DOHH2 (cell line): Measurements from ENCODE around the gene UBAC2.

ENCODE experiments used
- H3F3A ChIP-seq: fragments of 200-600 bp; sonication (generic), shearing (Covaris generic); 2 replicates; pipeline ENCODE4 v1.6.0; 2016; ENCODE audit warnings: antibody characterized with exemption, mild to moderate bottlenecking; ENCODE audit not compliant: control insufficient read depth, insufficient read depth
- H3K27ac ChIP-seq: fragments of 200-600 bp; sonication (generic); 2 replicates; pipeline ENCODE4 v1.5.1; 2014; ENCODE audit warnings: low read depth, mild to moderate bottlenecking, low read length, moderate library complexity
- H3K27me3 ChIP-seq: fragments of 200-600 bp; sonication (generic); 2 replicates; pipeline ENCODE4 v1.6.1; 2014; ENCODE audit warnings: mild to moderate bottlenecking, low read length, mixed read lengths; ENCODE audit not compliant: control insufficient read depth
- H3K36me3 ChIP-seq: fragments of 200-600 bp; sonication (generic); 2 replicates; pipeline ENCODE4 v1.6.1; 2014; ENCODE audit warnings: mild to moderate bottlenecking, low read length, moderate library complexity, mixed read lengths; ENCODE audit not compliant: control insufficient read depth
- H3K4me1 ChIP-seq: fragments of 200-600 bp; sonication (generic); 2 replicates; pipeline ENCODE4 v1.6.1; 2014; ENCODE audit warnings: mild to moderate bottlenecking, low read length, mixed read lengths; ENCODE audit not compliant: control insufficient read depth
- H3K4me2 ChIP-seq: fragments of 200-600 bp; sonication (generic); 2 replicates; pipeline ENCODE4 v1.6.0; 2014; ENCODE audit warnings: mild to moderate bottlenecking, low read length, moderate library complexity
- H3K4me3 ChIP-seq: fragments of 200-600 bp; sonication (generic); 2 replicates; pipeline ENCODE4 v1.5.1; 2014; ENCODE audit warnings: mild to moderate bottlenecking, low read length, mixed read lengths
- H3K79me2 ChIP-seq: fragments of 200-600 bp; sonication (generic); 2 replicates; pipeline ENCODE4 v1.6.1; 2014; ENCODE audit warnings: mild to moderate bottlenecking, low read length, mixed read lengths; ENCODE audit not compliant: control insufficient read depth
- H3K9me2 ChIP-seq: fragments of 200-600 bp; sonication (generic); replicated peaks from 2 replicates; pipeline ENCODE4 v1.6.1; 2014; ENCODE audit warnings: mild to moderate bottlenecking, low read length, mixed read lengths; ENCODE audit not compliant: control insufficient read depth
- H3K9me3 ChIP-seq: fragments of 200-600 bp; sonication (generic); 2 replicates; pipeline ENCODE4 v1.6.1; 2014; ENCODE audit warnings: antibody characterized with exemption, low read length, mixed read lengths; ENCODE audit not compliant: control insufficient read depth, insufficient read depth
- H4K20me1 ChIP-seq: fragments of 200-600 bp; sonication (generic); 2 replicates; pipeline ENCODE4 v1.6.0; 2014; ENCODE audit warnings: low read depth, mild to moderate bottlenecking, antibody characterized with exemption, low read length, moderate library complexity; ENCODE audit not compliant: control insufficient read depth, insufficient read depth
- EZH2phosphoT487 ChIP-seq: fragments of 200-600 bp; sonication (generic); IDR thresholded peaks from 2 replicates; pipeline ENCODE4 v1.6.1; 2017; ENCODE audit warnings: borderline replicate concordance, mild to moderate bottlenecking, antibody characterized with exemption, low read length, moderate library complexity, mixed read lengths
- TF ChIP-seq, protein P1 (sequence below): fragments of 200-600 bp; sonication (generic); IDR thresholded peaks from one replicate; pipeline ENCODE4 v1.5.1; 2014; ENCODE audit warnings: antibody characterized with exemption, mild to moderate bottlenecking, low read depth, low read length; ENCODE audit not compliant: poor library complexity, severe bottlenecking

UBAC2 gene

DNA sequence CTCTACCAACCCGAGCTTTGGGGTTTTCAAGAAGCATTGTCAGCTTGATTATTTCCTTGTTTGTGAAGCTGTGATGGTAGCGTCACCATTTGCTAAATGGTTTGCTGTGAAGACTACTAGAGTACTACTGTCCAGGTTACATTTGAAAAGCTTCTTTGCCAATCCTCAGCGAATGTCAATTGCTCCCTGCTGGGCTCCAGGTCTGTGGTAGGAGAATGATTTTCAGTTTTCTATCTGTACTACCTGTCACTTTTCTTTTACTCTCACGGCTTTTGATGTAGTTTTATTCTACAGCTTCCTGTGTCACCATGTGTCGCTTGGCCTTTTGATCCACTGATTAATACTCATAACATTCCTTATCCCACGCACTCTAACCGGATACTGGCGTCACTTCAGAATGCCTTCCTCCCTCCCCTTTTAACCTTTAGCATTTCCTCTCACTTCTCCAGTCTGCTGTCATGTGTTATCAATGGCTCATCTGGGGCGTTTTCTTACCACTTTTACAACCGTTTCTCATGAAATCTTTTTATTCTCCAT, 114.1 kb downstream of the UBAC2 start:
- no peak overlapping the region for H3K4me3 ChIP-seq
- no peaks in the 10 kb centered on the region for H3K79me2 ChIP-seq
- peaks cover 5% of the 10 kb centered on the region for H3K36me3 ChIP-seq

DNA sequence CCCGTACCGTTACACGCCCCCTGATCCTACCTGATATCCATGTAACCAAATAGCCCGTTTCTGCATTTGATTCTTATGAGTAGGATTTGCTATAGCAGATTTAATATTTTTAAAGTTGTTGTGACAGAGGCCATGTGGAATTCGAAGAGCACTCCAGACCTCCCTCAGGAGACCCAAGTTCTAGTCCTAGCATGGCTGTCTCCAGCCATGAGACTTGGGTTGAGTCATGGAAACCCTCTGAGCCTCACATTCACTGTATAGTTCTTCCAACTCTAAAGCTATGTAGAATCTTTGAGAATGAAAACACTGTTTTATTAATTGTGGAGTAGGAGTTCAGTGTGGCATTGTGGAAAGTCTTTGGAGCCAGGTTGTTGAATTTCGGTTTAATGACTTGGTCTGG, 114.5 kb downstream of the UBAC2 start:
- H3K4me1 ChIP-seq, result peaks cover 9% of the 10 kb centered on the region

More for the DNA sequence above, 114.1 kb downstream of the UBAC2 start:
- Histone ChIP-seq H3K9me2 (no peaks in the 10 kb centered on the region), H3K4me1 (peaks cover 4% of the 10 kb centered on the region), H3K27me3 (no peaks in the 10 kb centered on the region), H3K27ac (no peak overlapping the region), H3K9me3 (no peaks in the 10 kb centered on the region), H3F3A (no peaks in the 10 kb centered on the region), H4K20me1 (peaks cover 4% of the 10 kb centered on the region; the same call in 1 of the 2 replicates), H3K4me2 (no peak overlapping the region)
- no peak for TF ChIP-seq EZH2phosphoT487
- TF ChIP-seq, protein P1, sequence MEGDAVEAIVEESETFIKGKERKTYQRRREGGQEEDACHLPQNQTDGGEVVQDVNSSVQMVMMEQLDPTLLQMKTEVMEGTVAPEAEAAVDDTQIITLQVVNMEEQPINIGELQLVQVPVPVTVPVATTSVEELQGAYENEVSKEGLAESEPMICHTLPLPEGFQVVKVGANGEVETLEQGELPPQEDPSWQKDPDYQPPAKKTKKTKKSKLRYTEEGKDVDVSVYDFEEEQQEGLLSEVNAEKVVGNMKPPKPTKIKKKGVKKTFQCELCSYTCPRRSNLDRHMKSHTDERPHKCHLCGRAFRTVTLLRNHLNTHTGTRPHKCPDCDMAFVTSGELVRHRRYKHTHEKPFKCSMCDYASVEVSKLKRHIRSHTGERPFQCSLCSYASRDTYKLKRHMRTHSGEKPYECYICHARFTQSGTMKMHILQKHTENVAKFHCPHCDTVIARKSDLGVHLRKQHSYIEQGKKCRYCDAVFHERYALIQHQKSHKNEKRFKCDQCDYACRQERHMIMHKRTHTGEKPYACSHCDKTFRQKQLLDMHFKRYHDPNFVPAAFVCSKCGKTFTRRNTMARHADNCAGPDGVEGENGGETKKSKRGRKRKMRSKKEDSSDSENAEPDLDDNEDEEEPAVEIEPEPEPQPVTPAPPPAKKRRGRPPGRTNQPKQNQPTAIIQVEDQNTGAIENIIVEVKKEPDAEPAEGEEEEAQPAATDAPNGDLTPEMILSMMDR, result no peak

DNA sequence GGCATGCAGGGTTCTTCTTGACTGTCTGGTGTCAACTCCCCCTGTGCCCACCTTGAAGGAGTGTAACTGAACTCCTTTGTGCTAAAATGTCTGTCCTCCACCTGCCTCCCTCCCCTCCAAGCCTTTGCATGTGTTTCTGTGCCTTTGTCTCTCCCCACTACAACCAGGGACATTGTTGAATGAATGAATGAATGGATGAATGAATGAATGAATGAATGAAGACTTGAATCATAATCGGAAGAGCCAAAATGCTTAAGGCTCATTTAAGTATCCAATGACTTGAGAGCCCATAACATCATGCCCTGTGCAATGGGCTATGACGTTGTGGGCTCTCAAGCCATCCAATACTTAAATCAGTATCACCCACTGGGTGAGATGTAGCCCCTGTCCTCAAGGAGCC, 115.6 kb downstream of the UBAC2 start:
- H4K20me1 ChIP-seq, result peaks cover 4% of the 10 kb centered on the region; the same call in 1 of the 2 replicates
- H3K79me2 ChIP-seq, result no peaks in the 10 kb centered on the region
- H3K4me1 ChIP-seq, result peaks cover 19% of the 10 kb centered on the region
- H3K27ac ChIP-seq, result no peak overlapping the region
- no peak overlapping the region for H3K4me3 ChIP-seq
- H3K9me2 ChIP-seq, result no peaks in the 10 kb centered on the region
- H3F3A ChIP-seq, result peaks cover 3% of the 10 kb centered on the region; the same call in 1 of the 2 replicates
- TF ChIP-seq, protein P1, result no peak
- TF ChIP-seq EZH2phosphoT487, result no peak
- no peak overlapping the region for H3K4me2 ChIP-seq
- H3K27me3 ChIP-seq, result no peaks in the 10 kb centered on the region
- H3K36me3 ChIP-seq, result peaks cover 6% of the 10 kb centered on the region
- H3K9me3 ChIP-seq, result no peaks in the 10 kb centered on the region

More for the DNA sequence above, 114.5 kb downstream of the UBAC2 start:
- TF ChIP-seq EZH2phosphoT487, result no peak
- TF ChIP-seq, protein P1, result no peak
- Histone ChIP-seq H3K27ac (no peak overlapping the region), H3K9me3 (no peaks in the 10 kb centered on the region), H3K79me2 (no peaks in the 10 kb centered on the region), H3K4me2 (no peak overlapping the region), H3K36me3 (peaks cover 6% of the 10 kb centered on the region), H3K27me3 (no peaks in the 10 kb centered on the region), H3F3A (no peaks in the 10 kb centered on the region), H4K20me1 (peaks cover 4% of the 10 kb centered on the region; the same call in 1 of the 2 replicates), H3K4me3 (no peak overlapping the region), H3K9me2 (no peaks in the 10 kb centered on the region)
